GM18508 (cell line): Measurements from ENCODE around the gene ITIH3.

ENCODE experiments used
- ATAC-seq: cut with Tn5 transposase; IDR thresholded peaks from one replicate; pipeline ENCODE4 v1.9.1; 2021; ENCODE audit warnings: moderate number of reproducible peaks; ENCODE audit not compliant: insufficient read depth, unreplicated experiment

Gene ITIH3

DNA sequence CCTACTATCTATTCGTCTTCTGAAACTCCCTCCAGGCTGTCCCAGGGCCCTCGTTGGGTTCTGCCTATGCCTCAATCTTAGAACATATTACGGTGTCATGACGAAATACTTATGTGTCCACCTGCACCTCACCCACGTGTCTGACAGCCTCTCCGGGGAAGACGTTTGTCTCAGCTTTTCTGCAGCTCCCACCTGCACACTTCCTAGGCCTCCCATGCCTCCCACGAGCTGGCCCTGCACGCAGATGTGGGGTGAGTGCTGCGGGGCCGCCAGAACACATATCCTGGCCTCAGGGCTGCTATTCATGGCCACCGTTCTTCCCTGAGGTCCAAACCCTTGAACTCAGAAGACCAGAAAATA is 47.4 kb downstream of the ITIH3 start:
- no peak for ATAC-seq

DNA sequence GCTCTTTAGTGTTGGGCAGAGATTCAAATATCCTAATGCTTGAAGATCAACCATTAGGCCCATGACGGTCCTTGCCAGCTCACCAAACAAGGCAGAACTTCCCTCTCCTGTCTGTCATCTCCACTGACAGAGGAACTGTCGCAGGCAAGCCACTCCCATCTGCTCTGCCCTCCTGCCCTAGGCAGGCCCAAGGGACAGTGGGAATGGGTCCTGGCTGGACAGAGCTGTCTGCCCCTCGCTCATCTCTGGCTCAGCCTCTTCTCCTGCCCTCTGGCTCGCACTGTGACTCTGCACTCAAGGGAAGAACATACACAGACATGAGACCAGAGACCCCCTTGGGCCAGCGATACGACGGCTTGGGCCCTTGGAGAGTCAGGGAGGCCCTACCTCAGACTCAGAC is 47.8 kb downstream of the ITIH3 start:
- ATAC-seq = no peak

DNA sequence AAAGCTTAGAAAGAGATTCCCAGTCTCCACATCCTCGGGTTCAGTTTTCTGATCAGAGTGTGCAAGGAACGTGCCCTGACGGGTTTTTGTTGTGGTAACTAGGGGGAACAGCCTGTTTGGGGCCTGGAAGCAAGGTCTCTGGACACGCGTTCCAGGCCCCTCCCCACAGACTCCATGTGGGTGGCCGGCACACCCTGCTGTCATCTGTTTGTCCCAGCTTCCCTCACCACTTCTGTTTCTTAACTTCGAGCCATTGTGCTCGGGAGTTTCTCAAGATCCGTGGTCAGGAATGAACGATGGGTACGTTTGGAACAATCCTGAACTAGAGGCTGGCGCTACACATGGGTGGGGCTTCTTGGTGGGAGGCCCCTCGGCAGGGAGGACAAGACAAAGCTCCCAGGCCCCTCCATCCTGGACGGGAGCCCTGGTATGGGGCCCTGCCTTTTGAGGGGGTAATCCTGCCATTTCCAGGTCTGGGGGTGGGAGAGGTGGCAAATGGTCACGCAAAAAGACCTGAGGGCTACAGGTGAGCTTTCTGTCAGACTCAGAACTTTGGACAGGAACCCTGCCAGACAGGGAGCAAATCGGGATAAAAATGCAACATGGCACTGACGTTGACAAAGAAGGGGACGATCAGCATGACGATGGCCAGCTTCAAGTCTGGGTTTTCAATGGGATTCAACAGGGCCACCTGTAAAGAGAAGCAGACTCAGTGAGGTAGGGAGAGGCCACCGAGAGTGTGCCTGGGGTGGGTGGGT is 48.7 kb downstream of the ITIH3 start:
- ATAC-seq = no peak

DNA sequence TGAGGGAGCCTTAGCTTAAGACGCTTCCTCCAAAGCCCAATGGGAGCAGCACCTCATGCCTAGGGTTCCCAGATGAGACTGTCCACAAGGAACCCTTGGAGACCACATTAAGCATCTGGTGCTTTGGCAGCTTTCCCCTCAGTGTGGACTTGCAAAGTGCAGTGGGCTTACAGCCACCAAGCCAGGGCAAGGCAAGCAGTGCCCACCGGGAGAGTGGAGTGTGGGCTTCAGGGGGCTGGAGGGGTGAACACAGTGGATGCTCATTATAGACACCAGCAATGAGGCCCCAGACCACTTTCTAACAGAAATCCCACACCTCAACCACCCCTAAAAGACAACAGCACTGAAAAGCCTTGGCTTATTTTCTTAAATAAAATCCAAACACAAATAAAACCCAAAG is 49.3 kb downstream of the ITIH3 start:
- ATAC-seq = no peak

DNA sequence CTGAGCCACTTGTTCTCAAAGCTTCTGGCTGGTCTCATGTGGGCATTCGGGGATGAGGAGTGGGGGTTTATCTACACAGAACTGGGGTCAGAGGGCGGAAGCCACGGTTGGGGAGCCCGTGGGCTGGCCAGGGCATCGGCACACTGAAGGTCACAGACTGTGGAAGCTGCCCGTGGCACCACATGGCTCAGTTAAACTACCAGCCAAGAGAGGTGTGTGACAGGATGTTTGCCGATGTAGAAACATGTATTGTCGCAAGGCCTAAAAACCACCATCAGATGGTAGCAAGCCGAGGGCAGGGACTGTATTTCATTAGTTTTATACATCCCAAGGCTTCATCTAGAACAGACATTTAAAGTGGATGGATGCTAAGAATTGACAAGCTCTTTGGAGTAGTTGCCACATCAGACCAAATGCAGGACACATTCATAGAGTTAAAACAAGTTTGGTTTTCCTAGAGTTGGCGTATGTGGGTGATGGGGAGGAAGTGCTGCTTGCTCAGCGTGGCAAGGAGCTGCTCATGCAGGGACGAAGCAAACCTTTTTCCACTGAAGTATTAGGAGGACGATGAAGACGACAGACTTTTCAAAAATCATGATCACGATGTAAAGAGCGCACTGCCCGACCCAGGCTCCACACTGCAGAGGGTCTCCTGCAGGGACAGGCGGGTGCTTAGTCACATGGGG is 49.8 kb downstream of the ITIH3 start:
- no peak for ATAC-seq

DNA sequence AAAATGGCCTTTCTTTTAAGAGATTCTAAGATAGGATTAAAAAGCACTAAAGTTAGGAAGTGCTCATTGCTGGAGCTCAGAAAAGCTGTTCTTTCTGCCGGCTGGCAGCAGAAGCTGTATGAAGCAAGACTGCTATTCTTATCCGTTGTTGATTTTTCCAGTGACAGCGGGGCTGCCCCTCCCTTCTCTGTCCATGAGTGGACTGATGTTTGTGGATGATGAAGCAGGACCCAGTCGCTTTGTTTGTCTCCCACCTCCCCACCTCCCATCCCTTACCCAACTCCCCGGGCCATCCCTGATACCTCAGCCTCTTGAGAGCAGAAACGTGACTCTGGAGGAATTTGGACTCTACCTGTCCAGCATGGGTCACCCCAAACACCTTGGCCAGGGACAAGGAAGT is 50.6 kb downstream of the ITIH3 start:
- no peak for ATAC-seq

DNA sequence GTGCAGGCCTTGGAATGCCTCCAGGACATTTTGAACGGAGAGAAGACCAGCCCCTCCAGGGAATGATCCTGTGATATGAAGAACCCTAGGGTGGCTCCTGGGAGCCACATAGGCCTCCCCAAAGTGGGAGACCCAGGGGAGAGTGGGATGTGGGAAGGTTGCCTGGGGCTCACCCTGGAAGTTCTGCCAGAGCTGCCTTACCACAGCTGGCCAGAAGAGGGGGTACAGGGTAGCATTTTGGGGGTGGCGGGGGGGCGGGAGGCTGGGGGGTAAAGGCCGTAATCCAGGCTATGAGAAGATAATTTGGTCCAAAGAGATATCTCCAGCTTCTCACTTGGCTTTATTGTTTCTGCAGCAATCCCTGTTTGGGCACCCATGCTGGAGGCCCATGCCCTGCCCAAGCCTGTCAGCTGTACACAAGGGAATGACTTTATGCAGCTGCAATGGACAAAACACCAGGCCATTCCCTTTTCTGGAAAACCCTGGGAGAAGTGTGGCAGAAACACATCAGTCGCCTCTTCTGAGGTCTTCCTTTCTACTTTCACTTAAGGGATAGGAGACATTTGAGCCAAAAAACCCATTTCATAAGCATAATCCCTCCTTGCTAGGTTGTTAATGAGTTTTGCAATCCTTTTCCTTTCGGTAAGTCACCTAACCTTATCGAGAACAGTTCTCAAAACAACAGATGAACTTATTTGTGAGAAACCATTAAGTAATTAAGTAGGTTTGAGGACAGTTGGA is 51.3 kb downstream of the ITIH3 start:
- no peak for ATAC-seq

DNA sequence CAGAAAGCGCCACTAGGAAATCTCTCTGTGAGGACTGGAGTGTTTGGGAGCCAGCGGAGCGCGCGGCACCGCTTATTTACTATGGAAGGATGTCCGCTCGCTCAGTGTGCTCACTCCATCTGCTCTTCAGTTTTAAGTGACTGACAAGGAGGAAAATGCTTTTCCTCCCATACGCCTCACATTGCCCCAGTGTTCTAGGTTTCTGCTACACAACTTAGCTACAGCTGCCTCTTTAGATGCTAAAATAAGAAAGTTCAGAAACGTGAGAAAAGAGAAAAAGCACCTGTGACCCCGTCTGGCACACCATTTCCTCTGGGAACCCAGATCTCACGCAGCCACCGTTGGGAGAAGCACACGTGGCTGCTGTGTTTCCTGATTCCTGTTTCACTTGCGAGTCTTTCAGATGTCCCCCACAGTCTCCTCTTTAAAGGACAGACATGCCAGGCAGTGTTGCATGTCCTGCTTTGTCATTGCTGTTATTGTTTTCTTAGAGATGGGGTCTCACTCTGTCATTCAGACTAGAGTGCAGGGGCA is 51.9 kb downstream of the ITIH3 start:
- no peak for ATAC-seq

DNA sequence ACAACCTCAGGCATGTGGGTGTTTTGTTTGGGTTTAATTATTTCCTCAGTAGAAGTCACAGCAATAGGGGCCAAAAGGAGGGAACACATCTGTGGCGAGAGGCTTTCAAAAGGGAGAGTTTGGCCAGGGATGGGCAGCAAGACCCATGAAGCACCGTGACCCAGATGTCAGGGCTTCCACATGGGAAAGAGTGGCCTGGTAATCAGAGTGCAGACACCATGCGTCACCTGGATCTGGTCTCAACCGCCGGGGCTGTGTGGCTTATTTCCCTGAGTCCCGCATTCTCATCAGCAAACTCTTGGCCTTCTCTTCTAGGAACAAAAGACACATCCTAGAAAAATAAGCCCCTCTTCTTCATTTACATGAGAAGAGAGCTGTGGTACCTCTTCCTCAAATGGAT is 52.6 kb downstream of the ITIH3 start:
- no peak for ATAC-seq

DNA sequence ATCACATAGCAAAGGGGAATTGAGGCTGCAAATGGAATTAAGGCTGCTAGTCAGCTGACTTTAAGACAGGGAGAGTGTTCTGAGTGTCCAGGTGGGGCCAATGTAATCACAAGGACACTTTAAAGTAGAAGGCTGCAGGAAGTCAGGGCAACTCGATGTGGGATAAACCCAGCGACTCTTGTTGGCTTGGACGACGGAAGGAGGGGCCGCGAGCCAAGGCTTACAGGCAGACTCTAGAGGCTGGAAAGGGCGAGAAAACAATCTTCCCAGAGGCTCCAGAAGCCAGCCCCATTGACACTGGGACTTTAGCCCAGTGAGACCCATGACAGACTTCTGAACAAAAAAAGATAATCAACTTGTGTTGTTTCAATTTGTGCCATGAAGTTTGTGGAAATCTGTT is 53.1 kb downstream of the ITIH3 start:
- no peak for ATAC-seq

DNA sequence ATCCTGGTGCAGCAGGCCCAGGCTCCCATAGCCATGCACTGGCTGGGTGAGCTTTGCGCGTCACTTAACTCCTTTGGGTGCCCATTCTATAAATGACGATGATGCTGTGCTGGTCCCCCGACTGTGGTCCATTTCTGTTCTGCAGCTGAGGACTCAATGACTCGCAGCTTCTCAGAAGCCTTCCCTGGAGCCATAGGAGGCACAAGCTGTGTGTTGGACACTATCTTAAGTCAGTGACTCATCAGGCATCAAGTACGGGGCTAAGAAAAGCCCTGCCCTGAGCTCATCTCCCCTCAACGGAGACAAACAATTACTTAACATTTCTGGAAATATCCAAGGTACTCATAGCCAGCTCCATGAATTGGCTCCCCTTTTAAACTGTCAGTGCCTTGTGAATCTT is 54.0 kb downstream of the ITIH3 start:
- no peak for ATAC-seq

DNA sequence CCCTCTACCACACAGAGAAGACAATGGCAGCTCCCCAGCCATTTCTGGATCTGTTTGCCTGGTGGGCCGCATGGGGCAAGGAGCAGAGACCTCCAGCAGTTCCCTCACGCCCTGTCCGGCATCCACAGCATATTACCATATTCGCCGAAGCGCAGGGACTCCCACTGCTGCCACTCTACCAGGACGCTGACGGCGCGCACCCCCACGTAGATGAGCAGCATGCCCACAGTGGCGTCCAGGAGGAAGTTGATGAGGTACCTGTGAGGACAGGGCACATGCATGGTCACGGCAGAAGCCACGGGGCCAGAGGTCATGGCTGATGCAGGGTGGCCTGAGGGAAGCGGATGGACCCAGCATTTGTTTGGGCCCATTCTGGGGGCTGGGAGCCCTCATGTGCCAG is 55.1 kb downstream of the ITIH3 start:
- ATAC-seq = no peak

DNA sequence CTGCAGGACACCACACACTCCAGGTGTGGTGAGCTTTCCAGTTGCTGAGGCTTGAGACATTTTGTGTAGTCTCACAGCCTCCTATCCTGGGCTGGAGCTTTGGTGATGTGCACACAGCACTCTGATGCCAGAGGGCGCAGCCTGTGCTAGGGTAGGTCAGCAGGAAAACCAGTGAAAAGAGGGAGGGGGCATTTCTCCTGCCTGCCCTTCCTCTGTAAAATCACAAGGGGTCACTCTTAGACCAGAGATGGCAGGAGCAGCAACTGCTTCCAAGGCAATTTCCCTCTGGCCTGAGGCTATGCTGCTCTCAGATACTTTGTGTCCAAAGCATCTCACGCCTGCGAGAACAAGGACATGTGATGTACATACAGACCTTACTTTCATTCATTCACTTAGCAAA is 56.8 kb downstream of the ITIH3 start:
- ATAC-seq = no peak

DNA sequence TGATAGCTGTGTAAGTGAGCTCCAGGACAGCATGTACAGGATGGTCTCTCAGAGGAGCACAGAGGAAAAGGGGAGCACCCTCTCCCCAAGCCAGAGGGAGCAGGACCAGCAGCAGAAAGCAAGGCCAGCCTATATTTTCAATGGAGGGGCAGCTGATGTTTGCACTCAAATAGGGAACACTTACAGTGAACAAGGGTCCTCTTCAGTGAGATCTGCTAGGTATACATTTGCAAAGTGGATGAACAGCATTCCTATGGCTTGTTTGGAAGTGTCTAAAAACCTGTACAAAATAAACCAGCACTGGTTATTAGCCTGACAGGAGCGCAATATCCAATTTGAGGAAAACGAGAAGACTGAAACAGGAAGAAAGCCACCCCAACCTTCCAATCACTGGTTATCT is 57.8 kb downstream of the ITIH3 start:
- no peak for ATAC-seq

DNA sequence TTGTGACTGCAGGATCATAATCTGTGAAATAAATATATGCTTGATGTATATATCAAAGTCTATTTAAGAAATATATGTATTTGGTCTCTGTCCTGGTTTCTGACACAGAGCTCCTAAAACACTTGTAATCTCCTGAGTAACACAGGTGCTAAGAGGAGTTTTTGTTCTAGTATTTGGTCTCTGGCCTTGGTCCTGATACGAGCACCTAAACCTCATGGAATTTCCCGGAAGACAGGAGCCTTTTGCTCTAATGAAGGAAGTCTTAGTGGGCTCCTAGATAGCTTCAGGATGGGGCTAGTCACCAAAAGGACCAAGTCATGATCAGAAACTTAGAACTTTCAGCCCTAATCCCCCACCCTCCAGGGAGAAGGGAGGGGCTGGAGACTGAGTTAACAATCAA is 59.4 kb downstream of the ITIH3 start:
- no peak for ATAC-seq

DNA sequence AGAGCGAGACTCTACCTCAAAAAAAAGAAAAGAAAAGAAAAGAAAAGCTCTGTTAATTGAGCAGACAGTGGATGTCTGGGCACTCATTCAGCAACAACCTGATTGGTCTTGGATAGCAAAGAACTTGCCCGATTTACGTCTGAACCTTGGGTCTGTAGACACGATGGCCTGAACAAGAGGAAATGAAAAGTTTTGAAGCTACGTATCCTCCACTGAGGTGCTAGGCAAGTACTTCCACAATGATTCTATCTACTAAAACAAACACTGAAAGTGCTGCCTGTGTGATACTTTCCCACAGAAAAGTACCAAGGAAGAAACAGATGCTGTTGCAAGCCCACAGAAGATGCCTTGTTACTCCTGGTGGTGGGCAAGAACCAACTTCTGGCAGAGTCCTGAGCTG is 62.1 kb downstream of the ITIH3 start:
- ATAC-seq = no peak

DNA sequence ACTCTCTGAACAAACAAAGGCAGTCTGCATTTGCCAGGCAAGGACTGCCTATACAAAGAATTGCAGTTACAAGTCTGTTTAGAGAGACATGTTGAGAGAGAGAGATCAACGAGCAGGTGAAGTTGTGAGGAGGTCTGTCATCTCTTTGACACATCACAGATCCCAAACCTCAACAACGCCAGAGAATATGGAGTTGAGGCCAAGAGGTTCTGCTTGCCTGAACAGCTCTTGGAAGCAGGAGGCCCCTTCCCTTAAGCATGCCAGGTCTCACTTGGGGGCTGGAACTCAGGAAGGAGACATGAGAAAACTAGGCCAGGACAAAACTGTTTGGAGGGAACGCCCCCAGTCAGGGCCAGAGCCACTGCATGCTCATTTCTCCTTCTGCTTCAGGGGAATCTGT is 62.5 kb downstream of the ITIH3 start:
- no peak for ATAC-seq

DNA sequence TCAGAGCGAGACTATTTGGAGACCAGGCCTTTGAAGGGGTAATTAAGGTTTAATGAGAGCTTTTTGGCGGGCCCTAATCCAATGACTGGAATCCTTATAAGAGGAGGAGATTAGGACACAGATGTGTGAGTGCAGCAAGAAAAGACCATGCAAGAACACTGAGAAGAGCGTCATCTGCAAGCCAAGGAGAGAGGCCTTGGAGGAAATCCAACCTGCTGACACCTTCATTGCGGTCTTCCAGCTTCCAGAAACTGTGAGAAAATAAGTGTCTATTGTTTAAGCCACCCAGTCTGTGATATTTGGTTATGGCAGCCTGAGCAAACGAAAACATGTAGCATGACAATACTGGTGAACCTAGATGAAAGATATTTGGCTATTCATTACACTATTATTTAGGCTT is 63.3 kb downstream of the ITIH3 start:
- ATAC-seq = no peak
